Ovary (tissue), 3 donors: ENCODE measurements around the gene C2orf78.

ENCODE experiments used
- CTCF ChIP-seq, 3 donors: fragments of 450-650 bp in 2 of 3; fragments of 200-600 bp in 1 of 3; IDR thresholded peaks; one replicate each; pipeline versions ENCODE4 v1.5.1 to v1.8.0; 2016 to 2022; ENCODE audit warnings: antibody characterized with exemption in 3 of 3, mild to moderate bottlenecking in 1 of 3
- EP300 ChIP-seq: sonication (generic); formaldehyde crosslinking; IDR thresholded peaks from one replicate; pipeline ENCODE4 v1.6.1; 2017; ENCODE audit warnings: antibody characterized with exemption
- POLR2A ChIP-seq: fragments of 450-650 bp; IDR thresholded peaks from one replicate; pipeline ENCODE4 v1.6.1; 2017; ENCODE audit warnings: antibody characterized with exemption, mild to moderate bottlenecking, moderate library complexity
- donor health status: DM: no; HTN: no; CAD: no.

- no peak for TF ChIP-seq CTCF (IDR thresholded peaks at IDR 0.05)
- TF ChIP-seq POLR2A: no peak
- no peak for TF ChIP-seq EP300
These were observed 79.0 kb downstream of the C2orf78 start for GRCh38 chr2:73862987-73863386.
